ENCODE data around the gene POLDIP3.

Gene POLDIP3

GRCh38 chr22:42614312-42615091 is at the start of gene POLDIP3:
POLDIP3 (minus strand) TSS chr22:42614883; CDS start chr22:42614857, 26 bp downstream.
- peak; percentile 98 for DNase-seq
- Histone ChIP-seq H3K9ac (ENCODE audit: low read length) (peak within 1 kb of the TSS; percentile 77), H3K4me1 (ENCODE audit: low read length) (peaks cover 8% of the 10 kb centered on the region), H3K9me3 (replicated peaks; ENCODE audit: insufficient read depth, low read length) (no peaks in the 10 kb centered on the region), H3K36me3 (replicated peaks; ENCODE audit: insufficient read depth, low read length) (no peaks in the 10 kb centered on the region; the same call in 1 of the 2 replicates), H4K20me1 (ENCODE audit: insufficient read depth, low read length) (peaks cover 18% of the 10 kb centered on the region), H3K4me2 (ENCODE audit: low read depth, low read length) (peak within 1 kb of the TSS; percentile 80), H3K27ac (ENCODE audit: low read length) (peak within 1 kb of the TSS; percentile 92), H2AFZ (ENCODE audit: low read length) (peak within 1 kb of the TSS; percentile 36), H3K9me2 (replicated peaks; ENCODE audit: insufficient read depth, low read length) (no peaks in the 10 kb centered on the region), H3K79me2 (ENCODE audit: low read length) (peaks cover 48% of the 10 kb centered on the region), H3K27me3 (replicated peaks; ENCODE audit: insufficient read depth, low read length) (no peaks in the 10 kb centered on the region), H3F3A (ENCODE audit: insufficient read depth, low read length) (peaks cover 16% of the 10 kb centered on the region), H3K4me3 (ENCODE audit: low read length) (peak within 1 kb of the TSS; percentile 94)
- TF ChIP-seq EZH2phosphoT487 (IDR thresholded peaks at IDR 0.05; ENCODE audit: low read length) (no peak), CTCF (IDR thresholded peaks at IDR 0.05; ENCODE audit: low read length) (peak; percentile 16; the same call in 1 of the 2 replicates)

GRCh38 chr22:42661985-42662831 is 47.5 kb upstream of the POLDIP3 start:
- Histone ChIP-seq H3K9me3 (replicated peaks; ENCODE audit: insufficient read depth, low read length) (no peaks in the 10 kb centered on the region), H3K4me1 (ENCODE audit: low read length) (0 out of 2 replicates have a peak, but pooled peaks cover 5% of the 10 kb centered on the region), H3K27me3 (replicated peaks; ENCODE audit: insufficient read depth, low read length) (0 out of 2 replicates have a peak, but pooled peaks cover 5% of the 10 kb centered on the region), H3K79me2 (ENCODE audit: low read length) (no peaks in the 10 kb centered on the region), H3K9ac (ENCODE audit: low read length) (peak overlapping the region; percentile 18; the same call in 1 of the 2 replicates), H3F3A (ENCODE audit: insufficient read depth, low read length) (no peaks in the 10 kb centered on the region), H3K4me3 (ENCODE audit: low read length) (peak overlapping the region; percentile 67), H2AFZ (ENCODE audit: low read length) (peak overlapping the region; percentile 96), H3K27ac (ENCODE audit: low read length) (no peak overlapping the region), H3K9me2 (replicated peaks; ENCODE audit: insufficient read depth, low read length) (no peaks in the 10 kb centered on the region), H3K36me3 (replicated peaks; ENCODE audit: insufficient read depth, low read length) (no peaks in the 10 kb centered on the region), H3K4me2 (ENCODE audit: low read depth, low read length) (peak overlapping the region; percentile 98), H4K20me1 (ENCODE audit: insufficient read depth, low read length) (no peaks in the 10 kb centered on the region)
- TF ChIP-seq EZH2 (optimal IDR thresholded peaks at IDR 0.05; ENCODE audit: low read depth, low read length) (no peak), CTCF (IDR thresholded peaks at IDR 0.05; ENCODE audit: low read length) (peak; percentile 77)
- DNase-seq: peak; percentile 53

- Histone ChIP-seq H3K27ac (ENCODE audit: low read length) (no peak overlapping the region), H2AFZ (ENCODE audit: low read length) (no peak overlapping the region), H3K4me1 (ENCODE audit: low read length) (0 out of 2 replicates have a peak, but pooled peaks cover 4% of the 10 kb centered on the region), H3K79me2 (ENCODE audit: low read length) (no peaks in the 10 kb centered on the region), H3K4me2 (ENCODE audit: low read depth, low read length) (no peak overlapping the region), H3K4me3 (ENCODE audit: low read length) (no peak overlapping the region), H4K20me1 (ENCODE audit: insufficient read depth, low read length) (no peaks in the 10 kb centered on the region), H3K9me3 (replicated peaks; ENCODE audit: insufficient read depth, low read length) (no peaks in the 10 kb centered on the region), H3K36me3 (replicated peaks; ENCODE audit: insufficient read depth, low read length) (no peaks in the 10 kb centered on the region), H3K9me2 (replicated peaks; ENCODE audit: insufficient read depth, low read length) (no peaks in the 10 kb centered on the region), H3F3A (ENCODE audit: insufficient read depth, low read length) (no peaks in the 10 kb centered on the region), H3K27me3 (replicated peaks; ENCODE audit: insufficient read depth, low read length) (no peaks in the 10 kb centered on the region), H3K9ac (ENCODE audit: low read length) (no peak overlapping the region)
- TF ChIP-seq EZH2 (optimal IDR thresholded peaks at IDR 0.05; ENCODE audit: low read depth, low read length) (no peak), EZH2phosphoT487 (IDR thresholded peaks at IDR 0.05; ENCODE audit: low read length) (no peak), CTCF (IDR thresholded peaks at IDR 0.05; ENCODE audit: low read length) (no peak)
- DNase-seq: no peak
These were observed 41.9 kb upstream of the POLDIP3 start for GRCh38 chr22:42656578-42656977.

Measured in MM.1S (cell line).